Subcutaneous adipose tissue (tissue), 4 donors: ENCODE results near the gene CACNG3. TPM values are rescaled to one million over a fixed set of nuclear protein-coding genes. Genes with fewer than 3 reads are reported as not detected.

Experiments
- total RNA-seq, 4 donors: library from RNA; depleted of rRNA; stranded (reverse); fragments of >200 nt; gene quantifications; one replicate each; pipeline ENCODE4 v1.1.0, GENCODE V29; 2016
- TF ChIP-seq, protein P1 (sequence below): fragments of 450-650 bp; IDR thresholded peaks from one replicate; pipeline ENCODE4 v1.5.1; 2016; ENCODE audit warnings: low read depth, mild to moderate bottlenecking, control low read depth, antibody characterized with exemption, moderate library complexity

CACNG3 gene
- total RNA-seq, 4 donors from 2014 or later: not detected

DNA sequence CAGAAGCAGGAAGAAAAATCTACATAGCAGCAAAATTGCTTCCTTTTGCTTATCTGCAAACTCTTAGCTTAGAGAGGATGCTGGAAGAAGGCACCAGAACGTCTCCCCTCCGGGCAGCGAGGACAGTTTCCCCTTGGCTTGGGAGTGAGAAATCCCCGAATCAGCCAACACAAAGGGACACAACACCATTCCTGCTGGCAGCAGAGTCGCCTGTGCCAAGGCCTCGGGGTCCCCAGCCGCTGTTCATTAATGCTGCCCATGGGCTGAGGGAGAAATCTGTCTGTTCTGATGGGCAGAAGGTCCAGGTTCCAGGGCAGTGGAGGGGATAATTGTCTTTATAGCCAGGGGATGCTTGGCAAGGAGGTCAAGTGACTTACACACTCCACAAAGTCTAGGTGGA lies 38.0 kb downstream of the CACNG3 start:
- TF ChIP-seq, protein P1, sequence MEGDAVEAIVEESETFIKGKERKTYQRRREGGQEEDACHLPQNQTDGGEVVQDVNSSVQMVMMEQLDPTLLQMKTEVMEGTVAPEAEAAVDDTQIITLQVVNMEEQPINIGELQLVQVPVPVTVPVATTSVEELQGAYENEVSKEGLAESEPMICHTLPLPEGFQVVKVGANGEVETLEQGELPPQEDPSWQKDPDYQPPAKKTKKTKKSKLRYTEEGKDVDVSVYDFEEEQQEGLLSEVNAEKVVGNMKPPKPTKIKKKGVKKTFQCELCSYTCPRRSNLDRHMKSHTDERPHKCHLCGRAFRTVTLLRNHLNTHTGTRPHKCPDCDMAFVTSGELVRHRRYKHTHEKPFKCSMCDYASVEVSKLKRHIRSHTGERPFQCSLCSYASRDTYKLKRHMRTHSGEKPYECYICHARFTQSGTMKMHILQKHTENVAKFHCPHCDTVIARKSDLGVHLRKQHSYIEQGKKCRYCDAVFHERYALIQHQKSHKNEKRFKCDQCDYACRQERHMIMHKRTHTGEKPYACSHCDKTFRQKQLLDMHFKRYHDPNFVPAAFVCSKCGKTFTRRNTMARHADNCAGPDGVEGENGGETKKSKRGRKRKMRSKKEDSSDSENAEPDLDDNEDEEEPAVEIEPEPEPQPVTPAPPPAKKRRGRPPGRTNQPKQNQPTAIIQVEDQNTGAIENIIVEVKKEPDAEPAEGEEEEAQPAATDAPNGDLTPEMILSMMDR: no peak

DNA sequence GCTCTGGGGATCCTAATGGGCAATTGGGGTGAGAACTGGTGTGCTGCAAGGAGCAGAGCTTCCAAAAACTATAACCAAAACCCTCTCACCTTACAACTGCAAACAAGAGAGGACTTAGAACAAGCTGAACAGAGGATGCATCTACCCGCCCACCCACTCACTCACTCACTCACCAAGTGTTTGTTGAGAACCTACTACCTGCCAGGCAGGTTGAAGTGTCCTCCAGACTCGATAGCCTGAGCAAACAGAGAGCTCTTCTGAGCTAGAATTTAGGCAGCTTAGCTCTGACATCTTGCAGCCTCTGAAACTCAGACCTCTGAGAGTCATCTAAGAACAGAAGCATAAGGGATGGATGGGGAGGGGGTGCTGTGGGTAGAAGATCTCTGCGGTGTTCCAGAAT lies 41.2 kb downstream of the CACNG3 start:
- TF ChIP-seq, protein P1: no peak

DNA sequence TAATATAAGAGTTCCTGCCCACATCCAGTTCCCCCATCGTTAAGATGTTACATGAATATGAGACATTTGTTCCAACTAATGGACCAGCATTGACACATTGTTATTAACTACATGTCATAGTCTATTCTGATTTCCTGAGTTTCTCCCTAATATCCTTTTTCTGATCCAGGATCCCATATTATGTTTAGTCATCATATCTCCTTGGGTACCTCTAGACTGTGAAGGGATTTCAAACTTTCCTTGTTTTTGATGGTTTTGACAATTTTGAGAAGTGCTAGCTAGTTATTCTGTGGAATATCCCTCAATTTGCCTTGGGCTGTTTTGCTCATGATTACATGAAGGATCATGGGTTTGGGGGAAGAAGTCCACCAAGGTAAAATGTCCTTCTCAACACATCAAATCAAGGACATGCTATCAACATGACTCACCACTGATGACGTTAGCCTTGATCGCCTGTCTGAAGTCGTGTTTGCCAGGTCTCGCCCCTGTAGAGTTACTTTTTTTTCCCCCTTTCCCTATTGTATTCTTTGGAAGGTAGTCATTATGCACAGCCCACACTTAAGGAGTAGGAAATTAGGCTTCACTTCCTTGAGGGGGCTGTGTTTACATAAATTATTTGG lies 42.5 kb downstream of the CACNG3 start:
- TF ChIP-seq, protein P1: no peak

DNA sequence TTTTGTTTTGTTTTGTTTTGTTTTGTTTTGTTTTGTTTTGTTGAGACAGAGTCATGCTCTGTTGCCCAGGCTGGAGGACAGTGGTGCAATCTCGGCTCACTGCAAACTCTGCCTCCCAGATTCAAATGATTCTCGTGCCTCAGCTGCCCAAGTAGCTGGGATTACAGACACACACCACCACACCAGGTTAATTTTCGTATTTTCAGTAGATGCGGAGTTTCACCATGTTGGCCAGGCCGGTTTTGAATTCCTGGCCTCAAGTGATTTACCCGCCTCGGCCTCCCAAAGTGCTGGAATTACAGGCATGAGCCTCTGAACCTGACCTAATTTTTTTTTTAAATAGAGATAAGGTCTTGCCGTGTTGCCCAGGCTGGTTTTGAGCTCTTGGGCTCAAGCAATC lies 46.5 kb downstream of the CACNG3 start:
- TF ChIP-seq, protein P1: no peak

DNA sequence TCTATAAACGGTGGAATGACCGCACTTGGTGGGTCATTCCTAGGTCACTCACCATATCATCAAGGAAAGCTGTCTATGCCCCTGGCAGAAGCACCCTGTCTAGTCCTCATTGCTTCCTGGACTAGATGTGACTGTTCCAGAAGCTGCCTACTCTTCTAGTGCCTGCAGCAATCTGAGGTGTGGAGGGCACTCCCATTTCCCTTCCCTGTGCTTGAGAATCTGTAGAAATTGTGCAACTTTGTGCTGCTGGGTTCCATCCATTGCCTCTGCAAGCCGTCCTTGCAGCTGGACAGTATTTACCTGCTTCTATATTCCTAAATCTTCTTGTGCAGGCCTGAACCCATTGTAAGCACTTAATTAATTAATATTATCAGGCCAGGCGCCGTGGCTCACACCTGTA lies 52.1 kb downstream of the CACNG3 start:
- TF ChIP-seq, protein P1: no peak

DNA sequence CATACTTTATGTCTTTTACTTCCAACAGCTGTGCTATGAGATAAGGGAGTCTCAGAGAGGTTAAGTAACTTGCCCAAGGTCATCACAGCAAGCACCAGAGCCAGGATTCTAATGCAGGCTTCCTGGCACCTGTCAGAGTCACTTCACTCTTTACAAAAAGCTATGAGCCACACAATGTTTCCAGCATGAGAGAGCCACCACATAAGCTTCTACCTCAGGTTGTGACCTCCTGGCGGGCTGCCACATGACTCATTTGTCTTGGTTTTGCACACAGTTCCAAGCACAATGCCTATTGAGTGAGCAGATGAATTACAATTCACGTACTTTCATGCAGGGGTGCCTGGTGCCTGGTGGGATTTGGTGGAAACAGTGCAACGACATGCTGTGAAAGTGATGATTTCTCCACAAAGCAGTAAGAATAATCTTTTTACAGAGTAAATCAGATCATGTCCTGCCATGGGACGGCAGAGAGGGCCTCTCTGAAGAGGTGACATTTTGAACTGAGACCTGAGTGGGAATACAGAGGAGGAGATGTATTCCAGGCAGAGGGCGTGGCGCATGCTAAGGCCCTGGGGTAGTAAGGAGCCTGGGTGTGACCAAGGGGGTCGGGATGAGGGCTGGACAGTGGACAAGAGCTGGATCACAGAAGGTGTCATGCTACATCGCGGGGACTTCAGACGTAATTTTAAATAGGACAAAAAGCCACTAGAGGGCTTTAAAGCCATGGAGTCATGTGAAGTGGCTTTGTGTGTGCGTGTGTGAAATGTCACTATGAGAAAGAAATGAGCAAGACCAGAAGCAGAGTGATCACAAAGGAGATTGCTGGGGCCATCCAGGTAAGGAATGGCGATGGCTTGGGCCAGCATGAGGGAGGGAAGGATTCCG lies 53.4 kb downstream of the CACNG3 start:
- TF ChIP-seq, protein P1: no peak

DNA sequence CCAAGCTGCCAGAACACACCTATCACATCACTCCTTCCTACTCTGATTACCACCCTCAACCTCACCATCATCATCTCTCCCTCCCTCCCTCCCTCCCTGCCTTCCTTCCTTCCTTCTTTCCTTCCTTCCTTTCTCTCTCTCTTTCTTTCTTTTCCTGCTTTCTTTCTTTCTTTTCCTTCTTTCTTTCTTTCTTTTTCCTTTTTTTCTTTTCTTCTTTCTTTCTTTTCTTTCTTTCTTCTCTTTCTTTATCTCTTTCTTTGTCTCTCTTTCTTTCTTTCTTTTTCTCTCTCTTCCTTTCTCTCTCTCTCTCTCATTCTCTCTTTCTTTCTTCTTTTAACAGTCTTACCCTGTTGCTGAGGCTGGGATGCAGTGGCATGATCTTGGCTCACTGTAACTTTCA lies 59.2 kb downstream of the CACNG3 start:
- TF ChIP-seq, protein P1: no peak
